NCI-H2107 (cell line): ENCODE measurements around the gene KDM4B.

ENCODE experiments used
- DNase-seq: peaks from one replicate; lab custom pipeline; 2025; lab: John Stamatoyannopoulos, UW

Gene KDM4B

DNA sequence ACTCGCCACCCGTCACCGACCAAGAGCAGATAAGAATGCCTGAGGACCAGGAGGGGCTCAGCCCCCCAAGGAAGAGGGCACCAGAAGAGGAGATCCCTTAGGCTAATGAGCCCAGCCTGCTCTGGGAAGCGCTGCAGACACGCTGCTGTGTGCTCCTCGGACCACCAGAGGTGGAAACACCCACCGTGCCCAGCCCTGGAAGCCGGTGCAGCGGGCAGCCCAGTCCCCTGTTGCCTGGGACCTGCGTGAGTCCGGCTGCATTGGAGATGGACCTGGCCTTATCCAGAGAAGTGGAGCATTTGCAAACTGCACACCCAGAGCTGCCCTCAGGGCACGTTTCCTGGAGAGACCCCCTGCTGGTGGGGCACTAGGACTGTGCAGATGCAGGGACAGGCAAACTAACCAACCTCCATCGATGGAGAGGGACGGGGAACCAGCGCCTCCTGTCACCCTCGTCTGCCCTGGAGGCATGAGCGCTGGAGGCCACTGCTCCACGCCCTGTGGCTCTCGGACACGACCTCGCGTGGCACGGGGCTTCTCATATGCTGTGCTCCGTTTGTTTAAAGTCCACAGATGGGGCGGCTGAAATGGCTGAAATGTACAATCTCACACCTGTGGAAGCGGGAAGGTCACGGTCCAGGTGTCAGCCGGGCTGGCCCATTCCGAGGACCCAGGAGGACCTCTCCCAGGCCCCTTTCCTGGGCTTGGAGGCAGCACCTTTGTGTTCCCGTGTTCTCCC, 153.9 kb downstream of the KDM4B start:
- no peak for DNase-seq

DNA sequence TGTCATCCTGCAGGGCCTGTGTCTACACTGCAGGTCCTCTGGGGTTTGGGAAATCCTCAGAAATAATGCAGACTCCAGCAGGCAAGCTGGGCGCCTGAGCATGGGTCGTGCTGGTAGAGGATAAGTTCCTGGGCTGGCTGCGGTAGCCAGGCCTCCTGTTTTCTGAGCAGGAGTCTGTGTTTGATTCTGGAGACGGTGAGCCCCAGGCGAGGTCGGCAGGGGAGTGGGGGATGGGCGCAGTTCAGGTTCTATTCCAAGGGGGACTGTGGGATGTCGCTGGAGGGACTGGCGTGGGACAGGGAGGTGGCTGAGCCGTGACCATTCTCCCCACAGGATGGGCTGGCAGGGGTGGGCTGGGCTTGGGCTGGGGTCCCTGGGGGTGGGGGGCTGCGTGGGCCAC, 154.7 kb downstream of the KDM4B start:
- DNase-seq = no peak

DNA sequence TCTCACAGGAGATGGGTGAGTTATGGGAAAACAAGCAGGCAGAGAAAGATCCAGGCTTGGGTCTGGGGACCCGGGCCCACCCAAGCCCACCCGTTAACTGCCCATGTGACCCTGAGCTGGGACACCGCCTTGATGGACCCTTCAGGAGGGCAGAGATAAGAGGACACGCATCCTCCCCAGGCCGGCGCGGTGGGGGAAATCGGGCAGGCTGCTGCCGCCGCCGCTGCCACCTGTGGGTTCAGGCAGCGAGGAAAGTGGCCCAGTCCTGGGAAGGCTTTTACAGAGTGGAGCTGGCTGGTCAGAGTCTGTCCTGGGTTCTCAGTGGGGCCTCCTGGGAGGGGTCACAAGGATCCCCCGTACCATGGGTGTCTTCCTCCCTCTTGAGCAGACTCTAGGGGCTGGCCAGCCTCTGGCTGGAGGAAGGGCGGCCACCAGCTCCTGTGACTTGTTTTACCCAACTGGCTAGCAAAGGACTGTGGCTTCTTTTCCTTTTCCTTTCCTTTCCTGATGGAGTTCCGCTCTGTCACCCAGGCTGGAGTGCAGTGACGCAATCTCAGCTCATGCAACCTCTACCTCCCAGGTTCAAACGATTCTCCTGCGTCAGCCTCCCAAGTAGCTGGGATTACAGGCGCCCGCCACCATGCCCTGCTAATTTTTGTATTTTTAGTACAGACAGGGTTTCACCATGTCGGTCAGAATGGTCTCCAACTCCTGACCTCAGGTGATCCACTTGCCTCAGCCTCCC, 155.4 kb downstream of the KDM4B start:
- DNase-seq = no peak

DNA sequence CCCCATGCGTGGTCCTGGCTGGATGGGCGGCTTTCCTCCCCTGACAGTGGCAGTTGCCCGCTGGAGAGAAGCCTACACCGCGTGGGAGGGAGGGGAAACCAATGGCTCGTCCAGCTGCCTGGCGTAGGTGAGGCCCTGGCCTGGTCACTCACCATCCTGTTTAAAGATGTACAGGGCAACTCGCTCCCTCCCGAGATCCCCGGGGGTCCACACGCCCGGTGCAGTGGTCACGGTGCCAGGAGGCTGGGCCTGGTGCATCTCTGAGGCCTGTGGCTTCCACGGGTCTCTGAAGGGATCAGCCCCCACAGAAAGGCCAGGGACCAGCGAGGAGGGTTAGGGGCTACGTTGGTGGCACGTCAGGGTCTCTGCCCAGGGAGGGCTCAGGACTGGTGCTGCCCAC, 156.5 kb downstream of the KDM4B start:
- DNase-seq = no peak

DNA sequence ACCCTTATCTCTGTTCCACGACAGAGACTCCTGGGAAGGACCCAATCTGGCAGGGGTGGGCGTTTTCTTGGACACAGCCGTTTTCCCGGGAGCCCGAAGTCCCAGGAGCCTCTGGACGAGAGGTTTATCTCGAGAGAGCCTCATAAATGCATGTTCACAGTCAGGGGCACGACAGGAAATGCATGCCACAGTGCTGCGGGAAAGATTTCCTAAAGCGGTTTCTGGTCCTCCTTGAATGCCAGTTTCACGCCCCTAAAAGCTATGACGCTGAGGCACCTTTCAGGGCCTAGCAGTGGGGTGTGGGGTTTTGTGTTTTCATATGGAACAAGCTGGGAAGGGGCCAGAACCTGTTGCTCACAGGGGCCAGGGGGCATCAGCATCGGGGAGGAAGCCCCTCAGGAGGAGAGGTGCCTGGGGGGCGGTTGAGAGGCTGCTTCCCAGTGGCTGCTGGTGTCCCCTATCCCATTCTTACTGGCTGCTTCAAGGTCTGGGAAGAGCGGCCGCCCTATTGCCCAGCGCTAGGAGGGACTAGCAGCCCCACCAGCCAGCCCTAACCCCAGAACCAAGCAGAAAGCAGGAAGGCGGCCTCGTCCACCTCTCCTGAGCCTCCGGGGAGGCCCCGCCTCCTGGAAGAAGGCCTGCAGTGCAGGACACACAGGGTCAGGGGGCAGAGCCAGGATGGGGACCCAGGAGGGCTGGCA, 157.0 kb downstream of the KDM4B start:
- DNase-seq = no peak

DNA sequence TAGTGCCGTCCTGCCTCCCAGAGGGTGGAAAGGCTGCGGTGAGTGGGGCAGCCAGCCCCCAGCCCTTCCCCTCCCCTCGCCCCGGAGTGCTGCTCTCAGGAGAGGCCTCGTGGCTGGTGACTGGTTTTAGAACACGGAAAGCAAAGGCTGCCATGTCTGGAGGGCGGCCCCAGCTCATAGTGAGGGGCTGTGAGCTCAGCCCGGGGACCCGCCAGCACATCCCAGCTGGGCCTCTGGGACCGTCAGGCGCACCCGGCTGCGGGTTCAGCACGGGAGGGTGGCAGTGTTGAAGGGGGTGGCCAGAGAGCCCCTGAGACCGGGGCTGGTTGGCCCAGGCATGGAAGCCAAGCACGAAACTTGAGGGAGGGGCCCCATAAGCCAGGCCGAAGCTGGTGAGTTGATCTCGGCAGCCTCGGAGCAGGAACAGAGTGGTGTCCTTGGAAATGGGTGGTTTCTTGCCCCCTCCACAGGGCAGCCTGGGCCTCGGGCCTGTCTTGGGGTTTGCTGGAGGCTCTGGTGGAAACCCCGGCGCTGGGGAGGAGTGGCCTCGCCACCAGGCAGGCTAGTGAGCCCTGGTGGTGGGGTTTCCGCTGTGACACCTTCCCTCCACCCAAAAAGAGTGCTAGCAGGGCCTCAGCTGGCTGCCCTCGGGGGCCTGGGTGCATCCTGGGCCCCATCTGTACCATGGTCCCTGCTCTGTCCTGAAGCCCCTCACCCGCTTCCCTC, 157.7 kb downstream of the KDM4B start:
- no peak for DNase-seq

DNA sequence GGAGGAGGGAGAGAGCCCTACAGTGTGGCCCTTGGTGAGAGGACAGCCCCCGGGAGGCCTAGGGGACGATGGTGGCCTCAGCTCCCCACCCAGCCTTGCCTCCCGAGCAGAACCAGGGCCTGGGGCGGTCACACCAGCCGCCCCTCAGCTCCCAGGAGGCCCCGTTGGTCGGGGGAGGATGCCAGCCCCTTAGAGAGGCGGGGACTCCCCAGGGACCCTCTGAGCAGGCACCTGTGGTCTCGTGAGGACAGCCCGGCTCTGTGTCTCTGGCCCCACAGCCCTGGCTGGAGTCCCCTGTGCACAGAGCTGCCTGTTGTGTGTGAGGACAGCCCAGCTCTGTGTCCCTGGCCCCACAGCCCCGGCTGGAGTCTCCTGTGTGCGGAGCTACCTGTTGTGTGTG, 158.8 kb downstream of the KDM4B start:
- DNase-seq = no peak

DNA sequence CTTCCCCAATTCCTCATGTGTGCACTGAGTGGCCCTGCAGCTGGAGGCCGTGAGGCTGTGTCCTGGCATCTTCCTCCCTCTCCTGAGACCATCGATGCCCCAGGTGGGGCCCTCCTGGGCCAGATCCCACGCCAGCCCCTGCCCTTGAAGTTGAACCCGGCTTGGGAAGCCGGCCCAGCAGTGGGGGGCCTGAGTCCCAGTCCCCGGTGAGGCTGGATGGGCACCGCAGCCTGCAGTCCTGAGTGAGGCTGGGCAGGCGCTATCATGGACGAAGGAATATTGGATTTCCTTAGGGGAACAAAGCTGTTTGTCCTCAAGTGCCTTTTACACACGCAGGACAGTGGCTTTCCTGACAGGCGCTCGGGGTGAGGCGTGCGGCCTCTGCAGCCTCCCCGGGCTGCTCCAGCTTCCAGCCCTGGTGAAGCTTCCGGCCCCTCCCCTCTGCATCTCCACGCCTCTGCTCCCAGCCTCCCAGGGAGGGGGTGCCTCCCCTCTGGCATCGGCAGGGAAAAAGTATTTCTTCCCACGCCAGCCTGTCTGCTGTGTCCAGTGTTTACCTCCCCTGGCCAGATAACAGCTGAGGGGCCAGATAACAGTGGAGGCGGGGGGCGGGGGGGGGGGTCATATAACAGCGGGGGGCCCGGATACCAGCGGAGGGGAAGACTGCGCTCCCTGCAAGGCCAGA, 159.5 kb downstream of the KDM4B start:
- no peak for DNase-seq

DNA sequence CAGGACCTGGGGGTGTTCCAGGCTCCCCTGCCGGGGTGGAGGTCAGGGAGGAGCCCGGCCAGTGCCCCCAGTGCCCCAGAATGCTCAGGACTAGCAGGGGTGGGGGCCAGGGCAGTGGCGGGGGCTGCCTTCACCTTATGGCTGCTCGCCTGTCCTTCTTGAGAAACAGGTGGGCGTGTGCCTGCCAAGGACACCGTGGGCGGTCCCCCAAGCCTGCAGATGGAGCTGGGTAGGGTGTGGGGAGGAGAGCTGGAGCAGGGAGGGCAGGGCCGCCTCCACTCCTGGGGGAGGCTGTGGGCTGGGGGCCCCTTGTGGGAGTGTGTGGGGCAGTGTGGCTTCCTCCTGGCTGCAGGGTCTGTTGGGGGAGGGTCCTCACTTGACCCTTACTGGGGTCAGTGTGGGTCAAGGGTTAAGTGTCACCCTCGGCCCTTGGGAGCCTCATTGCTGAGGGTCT, 160.1 kb downstream of the KDM4B start:
- no peak for DNase-seq

DNA sequence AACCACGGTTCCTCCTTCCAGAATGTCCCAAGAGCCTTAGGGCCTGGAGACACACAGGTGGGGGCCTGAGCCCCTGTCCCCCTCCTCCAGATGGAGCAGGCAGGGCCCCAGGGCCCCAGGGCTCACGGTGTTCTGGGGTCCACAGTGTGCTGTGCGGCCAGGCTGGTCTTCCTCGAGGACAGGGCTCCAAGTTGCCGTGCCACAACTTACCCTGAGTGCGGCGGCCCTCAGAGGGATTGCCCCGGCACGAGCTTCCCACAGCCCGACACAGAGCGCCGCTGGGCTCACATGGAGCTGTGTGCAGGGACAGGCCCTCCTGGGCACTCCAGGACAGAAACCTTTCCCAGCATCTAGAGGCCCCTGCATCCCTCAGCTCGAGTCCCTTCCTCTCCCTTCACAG, 160.8 kb downstream of the KDM4B start:
- no peak for DNase-seq

DNA sequence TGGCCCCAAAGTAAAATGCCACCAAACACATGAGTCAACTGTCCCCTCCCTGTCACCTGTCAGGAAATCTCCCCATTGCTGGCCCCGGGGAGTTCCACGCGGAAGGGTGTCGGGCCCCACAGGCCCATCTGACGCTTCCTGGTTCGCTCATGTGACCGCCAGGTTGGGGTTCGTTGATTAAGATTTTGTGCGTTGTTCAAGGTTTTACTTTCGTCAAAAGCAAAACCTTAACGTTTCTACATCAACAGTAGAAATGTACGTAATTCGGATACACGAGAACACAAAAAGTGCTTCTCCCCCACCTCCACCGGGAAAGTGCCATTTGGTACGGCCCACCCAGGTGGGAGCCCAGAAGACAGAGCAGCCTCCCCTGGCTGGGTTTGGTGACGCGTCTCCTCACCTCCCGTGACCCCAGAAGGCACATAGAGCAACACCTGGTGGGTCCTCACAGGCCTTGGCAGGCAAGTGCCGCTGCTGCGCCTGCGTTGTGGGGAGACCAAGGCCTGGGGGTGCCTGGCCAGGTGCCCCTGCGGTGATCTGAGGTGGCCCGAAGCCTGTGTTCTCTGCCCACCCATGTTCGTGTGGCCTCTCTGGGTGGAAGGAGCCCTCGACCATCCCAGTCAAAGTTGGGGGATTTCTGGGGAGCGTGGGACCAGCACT, 161.6 kb downstream of the KDM4B start:
- DNase-seq = no peak

DNA sequence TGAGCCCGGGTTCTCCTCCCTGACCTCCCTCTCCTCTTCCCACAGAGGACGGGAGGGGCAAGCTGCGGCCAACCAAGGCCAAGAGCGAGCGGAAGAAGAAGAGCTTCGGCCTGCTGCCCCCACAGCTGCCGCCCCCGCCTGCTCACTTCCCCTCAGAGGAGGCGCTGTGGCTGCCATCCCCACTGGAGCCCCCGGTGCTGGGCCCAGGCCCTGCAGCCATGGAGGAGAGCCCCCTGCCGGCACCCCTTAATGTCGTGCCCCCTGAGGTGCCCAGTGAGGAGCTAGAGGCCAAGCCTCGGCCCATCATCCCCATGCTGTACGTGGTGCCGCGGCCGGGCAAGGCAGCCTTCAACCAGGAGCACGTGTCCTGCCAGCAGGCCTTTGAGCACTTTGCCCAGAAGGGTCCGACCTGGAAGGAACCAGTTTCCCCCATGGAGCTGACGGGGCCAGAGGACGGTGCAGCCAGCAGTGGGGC, 162.2 kb downstream of the KDM4B start:
- no peak for DNase-seq

DNA sequence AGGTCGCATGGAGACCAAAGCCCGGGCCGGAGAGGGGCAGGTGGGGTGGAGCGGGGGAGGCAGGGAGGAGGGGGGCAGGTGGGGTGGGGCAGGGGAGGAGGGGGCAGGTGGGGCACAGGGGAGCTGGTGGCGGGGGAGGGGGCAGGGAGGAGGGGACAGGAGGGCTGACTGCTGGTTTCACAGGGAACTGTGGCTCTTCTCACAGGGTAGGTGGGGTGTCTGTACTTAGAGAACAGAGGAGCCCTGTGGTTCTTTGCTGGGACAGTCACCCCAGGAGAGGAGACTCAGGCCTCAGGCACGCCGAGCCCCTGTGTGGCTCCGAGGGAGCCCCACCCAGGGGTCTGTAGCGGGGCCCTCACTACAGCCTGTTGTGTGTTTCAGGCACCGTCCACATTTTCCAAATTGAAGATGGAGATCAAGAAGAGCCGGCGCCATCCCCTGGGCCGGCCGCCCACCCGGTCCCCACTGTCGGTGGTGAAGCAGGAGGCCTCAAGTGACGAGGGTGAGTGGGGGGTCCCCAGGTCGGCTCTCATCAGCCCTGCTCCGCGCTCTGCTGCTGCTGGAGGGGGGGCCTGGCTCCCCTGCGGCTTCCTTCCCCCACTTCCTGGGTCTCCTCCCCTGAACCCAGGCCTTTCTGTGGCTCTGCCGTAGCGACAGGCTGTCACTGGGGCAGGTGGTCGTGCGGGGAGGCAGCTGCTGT, 162.7 kb downstream of the KDM4B start:
- DNase-seq = no peak

DNA sequence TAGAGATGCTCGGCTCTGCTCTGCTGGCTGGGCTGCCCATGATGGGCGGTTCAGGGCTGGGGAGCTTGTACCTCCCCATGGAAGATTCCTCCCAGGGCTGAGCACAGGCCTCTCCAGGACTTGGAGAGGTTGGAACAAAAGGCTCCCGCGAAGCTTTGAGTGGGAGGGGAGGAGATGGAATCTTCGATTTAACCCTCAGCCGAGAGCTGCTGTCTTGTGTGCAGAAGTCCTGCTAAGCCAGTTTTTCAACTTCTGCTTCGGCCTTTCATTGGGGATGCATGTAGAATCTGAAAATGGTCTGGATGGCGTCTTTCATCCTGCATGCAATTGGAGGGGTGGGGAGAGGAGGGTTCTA, 163.3 kb downstream of the KDM4B start:
- DNase-seq = no peak

DNA sequence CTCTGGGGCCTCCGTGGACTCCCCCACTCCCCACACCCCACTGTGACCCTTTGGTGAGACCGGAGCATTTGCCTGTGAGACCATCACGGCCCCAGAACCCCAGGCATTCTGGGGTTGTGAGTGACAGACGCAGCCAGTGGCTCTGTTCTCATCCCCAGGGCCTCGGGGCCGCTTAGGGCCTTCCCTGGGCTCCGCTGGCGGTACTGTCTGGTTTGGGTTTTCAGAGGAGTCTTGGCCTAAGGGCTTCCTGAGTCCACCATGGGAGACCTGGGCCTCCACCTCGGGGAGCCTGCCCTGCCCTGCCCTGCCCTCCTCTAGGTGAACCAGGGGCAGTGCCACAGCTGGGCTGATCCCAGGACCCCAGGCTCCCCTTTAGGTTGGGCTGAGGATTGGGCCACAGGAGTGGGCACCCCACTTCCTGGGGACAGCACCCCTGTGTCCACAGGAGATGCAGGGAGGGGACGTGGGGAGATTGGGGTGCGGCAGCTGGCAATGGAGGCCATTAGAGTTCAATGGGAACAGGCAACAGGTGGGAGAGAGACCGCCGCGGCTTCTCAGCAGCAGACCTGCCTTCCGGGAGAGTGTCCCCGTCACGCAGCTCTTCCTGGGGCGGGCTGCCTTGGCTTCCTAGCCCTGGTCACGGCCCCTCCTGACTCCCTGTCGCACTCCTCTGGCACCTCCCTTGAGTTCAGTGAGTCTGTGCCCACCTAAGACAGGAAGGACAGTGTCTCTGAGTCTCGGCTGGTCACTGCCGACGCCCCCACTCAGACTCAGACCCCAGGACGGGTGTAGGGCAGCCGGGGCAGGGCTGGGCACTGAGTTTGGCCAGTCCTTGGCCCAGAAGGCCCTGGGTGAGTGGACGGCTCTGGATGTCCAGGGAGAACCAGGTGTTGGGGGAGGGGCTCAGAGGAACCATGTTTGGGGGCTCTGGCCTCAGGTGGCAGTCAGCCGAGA, 164.1 kb downstream of the KDM4B start:
- DNase-seq = no peak

DNA sequence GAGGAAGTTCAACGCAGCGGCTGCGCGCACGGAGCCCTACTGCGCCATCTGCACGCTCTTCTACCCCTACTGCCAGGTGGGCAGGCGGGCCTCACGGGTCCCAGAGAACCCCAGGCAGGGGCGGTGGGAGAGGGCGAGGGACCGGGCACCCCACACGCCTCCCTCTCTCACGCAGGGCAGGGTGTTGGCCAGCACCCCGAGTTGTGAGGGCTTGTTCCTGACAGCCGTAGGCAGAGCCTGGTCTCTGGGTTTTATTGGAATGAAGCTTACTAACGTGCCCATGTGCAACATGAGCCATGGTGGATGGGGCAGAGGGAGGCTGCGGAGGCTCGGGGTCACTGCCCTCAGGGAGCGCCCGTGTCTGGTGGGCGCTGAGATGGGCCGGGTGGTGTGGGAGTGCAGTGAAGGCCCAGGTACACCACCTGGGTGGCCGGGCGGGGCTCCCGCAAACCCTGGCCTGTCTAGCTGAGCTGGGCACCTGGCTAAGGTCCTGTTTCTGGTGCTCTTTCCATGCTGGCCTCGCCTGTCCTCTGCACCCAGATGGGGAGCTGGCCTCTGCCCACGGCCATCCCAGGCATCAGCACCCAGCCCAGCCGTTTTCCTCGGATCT, 165.2 kb downstream of the KDM4B start:
- no peak for DNase-seq

DNA sequence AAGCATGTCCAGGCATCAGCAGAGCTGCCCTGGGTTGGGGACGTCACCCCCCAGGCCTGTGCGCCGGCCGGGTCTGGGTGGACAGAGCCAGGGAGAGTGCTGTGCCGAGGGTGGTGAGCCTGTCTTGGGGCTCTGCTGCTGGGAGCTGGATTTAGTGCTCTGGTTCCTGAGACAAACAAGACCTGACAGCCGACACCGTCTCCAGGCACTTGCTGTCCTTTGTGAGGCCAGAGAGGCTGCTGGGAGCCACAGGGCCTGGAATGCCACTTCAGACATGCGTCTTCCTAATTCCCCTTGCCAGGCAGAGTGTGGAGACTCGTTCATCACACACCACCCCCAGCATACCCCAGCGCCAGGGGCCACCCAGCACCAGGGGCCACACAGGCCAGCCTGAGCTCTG, 165.8 kb downstream of the KDM4B start:
- DNase-seq = no peak

DNA sequence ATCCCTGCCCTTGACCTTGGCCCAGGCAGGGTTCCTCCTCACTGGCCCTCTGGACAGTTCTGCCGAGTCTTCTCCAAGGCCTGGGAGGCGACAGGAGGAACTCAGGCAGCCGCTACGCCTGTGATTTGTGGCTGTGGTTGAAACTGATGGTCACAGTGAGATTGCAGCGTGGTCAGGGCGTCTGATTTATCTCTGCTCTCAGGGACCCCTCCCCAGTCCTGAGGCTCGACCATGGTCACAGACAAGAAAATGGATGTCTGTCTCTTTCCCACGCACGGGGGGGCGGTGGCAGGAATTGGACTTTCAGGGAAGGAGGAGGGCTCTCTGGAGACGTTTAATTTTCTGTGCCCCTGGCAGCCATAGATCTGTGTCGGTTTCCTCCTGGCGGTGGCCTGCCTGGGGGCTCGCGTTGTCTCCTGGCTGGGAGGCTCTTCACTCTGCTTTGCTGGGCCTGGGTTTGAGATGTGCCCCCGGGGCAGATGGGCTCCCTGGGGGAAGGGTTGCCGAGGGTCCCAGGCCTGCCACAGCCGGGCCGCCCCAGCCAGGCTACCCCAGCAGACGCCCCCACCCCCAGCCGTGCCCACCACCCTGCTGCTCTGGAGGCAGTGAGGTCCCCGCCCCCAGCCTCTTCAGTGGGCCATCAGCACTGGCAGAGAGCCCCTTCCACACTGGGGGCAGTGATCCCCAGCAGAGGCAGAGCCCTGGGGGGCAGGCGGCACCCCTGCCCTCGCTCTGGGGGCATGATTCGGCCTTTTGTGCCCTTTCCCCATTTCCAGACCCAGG, 167.4 kb downstream of the KDM4B start:
- DNase-seq = no peak
